K562 (cell line): Measurements from ENCODE around the gene PCDHB2. TPM values are rescaled to one million over a fixed set of nuclear protein-coding genes. Genes with fewer than 3 reads are reported as not detected.

Experiments
- ATAC-seq: fragments of 200-7000 bp; cut with Tn5 transposase; 3 replicates; pipeline ENCODE4 v1.9.1; 2020; ENCODE audit warnings: moderate library complexity
- BruUV-seq: library from RNA; stranded (reverse); fragments of 400-500 nt; replicated peaks from 2 replicates; lab custom pipeline; 2021; lab: Mats Ljungman, UMichigan
- CTCF ChIA-PET: fragments of 300-600 bp; formaldehyde crosslinking; extraction: SDS; loops from one replicate; lab custom pipeline; 2021; ENCODE audit warnings: low intra/inter-chr PET ratio; lab: Yijun Ruan, JAX
- POLR2A ChIA-PET: fragments of 300-600, 350-650 bp; sonication (Branson Sonifier 250); formaldehyde crosslinking; extraction: SDS; loops from one replicate; lab custom pipeline; 2021; ENCODE audit warnings: antibody characterized with exemption, inconsistent platforms; lab: Yijun Ruan, JAX
- DNase-seq, 4 experiments: peaks; one replicate each; pipeline versions ENCODE4 v3.0.0 to v3.0.0-alpha.2; 2011 to 2018; ENCODE audit warnings: low spot score in 3 of 4, mixed read lengths in 3 of 4; ENCODE audit errors: extremely low read depth in 1 of 4
- FAIRE-seq: peaks from 2 replicates; lab custom pipeline; 2011; peaks lifted over from hg19 to GRCh38; lab: Jason Lieb, UNC
- H2AFZ ChIP-seq: 2 replicates; pipeline ENCODE4 v1.6.0; 2011; ENCODE audit warnings: low read depth, low read length, control low read depth, inconsistent platforms
- H3K27ac ChIP-seq: fragments of 200-600 bp; 3 replicates; pipeline ENCODE4 v1.8.0; 2011; ENCODE audit warnings: low read depth, mild to moderate bottlenecking, control low read depth, inconsistent platforms, low read length, moderate library complexity, mixed read lengths; ENCODE audit errors: extremely low read depth
- H3K27me3 ChIP-seq, 2 experiments: fragments of 300-600 bp in 1 of 2; 2 replicates in 1 of 2; 3 replicates in 1 of 2; pipeline versions ENCODE4 v1.6.0 to v1.8.0; 2011; ENCODE audit warnings: inconsistent platforms in 2 of 2, low read length in 2 of 2, mild to moderate bottlenecking in 1 of 2, mixed read lengths in 1 of 2, moderate library complexity in 1 of 2; ENCODE audit not compliant: control insufficient read depth in 2 of 2, insufficient read depth in 2 of 2
- H3K36me3 ChIP-seq: fragments of 300-600 bp; 3 replicates; pipeline ENCODE4 v1.8.0; 2011; ENCODE audit warnings: mild to moderate bottlenecking, low read length, inconsistent platforms; ENCODE audit not compliant: control insufficient read depth, insufficient read depth
- H3K4me1 ChIP-seq, 2 experiments: fragments of 200-600 bp in 1 of 2; replicated peaks in 1 of 2; 2 replicates in 1 of 2; 3 replicates in 1 of 2; pipeline versions ENCODE4 v1.5.1 to v1.8.0; 2011; ENCODE audit warnings: inconsistent platforms in 2 of 2, low read length in 2 of 2, mild to moderate bottlenecking in 1 of 2, mixed read lengths in 1 of 2, moderate library complexity in 1 of 2; ENCODE audit not compliant: control insufficient read depth in 2 of 2, insufficient read depth in 2 of 2
- H3K4me2 ChIP-seq: 2 replicates; pipeline ENCODE4 v1.6.1; 2011; ENCODE audit warnings: low read length, control low read depth, inconsistent platforms, mixed read lengths; ENCODE audit not compliant: insufficient read depth
- H3K4me3 ChIP-seq: fragments of 200-600 bp; sonication (generic), shearing (Covaris generic); 2 replicates; pipeline ENCODE4 v1.5.1; 2016; ENCODE audit warnings: control low read depth, inconsistent platforms
- H3K79me2 ChIP-seq: fragments of 200-600 bp; 3 replicates; pipeline ENCODE4 v1.8.0; 2011; ENCODE audit warnings: low read length, inconsistent platforms; ENCODE audit not compliant: control insufficient read depth, insufficient read depth
- H3K9ac ChIP-seq, 2 experiments: 2 replicates each; pipeline versions ENCODE4 v1.6.0 to v1.6.1; 2011; ENCODE audit warnings: low read depth in 2 of 2, low read length in 2 of 2, control low read depth in 1 of 2, inconsistent platforms in 1 of 2, mild to moderate bottlenecking in 1 of 2, mixed read lengths in 1 of 2; ENCODE audit not compliant: insufficient read depth in 1 of 2
- H3K9me1 ChIP-seq: one replicate; pipeline ENCODE4 v1.6.0; 2011; ENCODE audit warnings: inconsistent platforms, mild to moderate bottlenecking, low read length, moderate library complexity; ENCODE audit not compliant: control insufficient read depth, insufficient read depth
- H3K9me3 ChIP-seq: replicated peaks from 2 replicates; pipeline ENCODE4 v1.5.1; 2011; ENCODE audit warnings: low read depth, low read length, inconsistent platforms; ENCODE audit not compliant: control insufficient read depth, insufficient read depth
- H4K20me1 ChIP-seq: replicated peaks from 2 replicates; pipeline ENCODE4 v1.6.1; 2011; ENCODE audit warnings: low read length, inconsistent platforms, mixed read lengths; ENCODE audit not compliant: control insufficient read depth, insufficient read depth
- AFF1 ChIP-seq, 2 experiments: fragments of 450-650 bp; IDR thresholded peaks; 2 replicates each; pipeline ENCODE4 v1.6.1; 2018; ENCODE audit warnings: mild to moderate bottlenecking in 2 of 2, low read depth in 1 of 2; ENCODE audit not compliant: partially characterized antibody in 2 of 2
- MGA ChIP-seq: fragments of 450-650 bp; IDR thresholded peaks from 2 replicates; pipeline ENCODE4 v1.6.1; 2016; ENCODE audit warnings: mild to moderate bottlenecking, moderate library complexity
- WGBS: fragments of 100-300 bp; shearing (Covaris generic); methylation state at CpG from one replicate; pipeline ENCODE4 v1.1.6; 2016; ENCODE audit warnings: low coverage, mixed read lengths; ENCODE audit not compliant: insufficient coverage; ENCODE audit errors: missing lambda C conversion rate; 5-methylcytosine and 5-hydroxymethylcytosine counted together
- in situ Hi-C: fragments of 300-500 bp; cut with MboI; formaldehyde crosslinking; loops from 4 replicates; pipeline ENCODE4 v1.15.0; 2018; ENCODE audit warnings: inconsistent platforms, mixed read lengths
- intact Hi-C: fragments of 100-400 bp; cut with micrococcal nuclease; formaldehyde crosslinking; loops from 2 replicates; pipeline ENCODE4 v1.14.2; 2022
- polyA plus RNA-seq, 8 experiments: library from polyadenylated mRNA; depleted of rRNA in 4 of 8; stranded (reverse) in 5 of 8; unstranded in 3 of 8; fragments of >200 nt; fragmentation: Nextera tagmentation in 2 of 8; fragmentation: Illumina TruSeq in 1 of 8; extraction: Ambion mirVana in 2 of 8; extraction: Trizol in 1 of 8; gene quantifications; 2 replicates each; pipeline versions ENCODE4 v1.2.1 to v1.2.3, GENCODE V29; 2011 to 2014; ENCODE audit warnings: inconsistent platforms in 1 of 8, missing spikeins in 1 of 8
- total RNA-seq, 7 experiments: library from RNA; depleted of rRNA in 6 of 7; stranded (reverse); fragments of >200 nt in 6 of 7; fragmentation: Illumina TruSeq in 2 of 7; extraction: Trizol in 2 of 7; gene quantifications; 2 replicates each; pipeline versions ENCODE4 v1.2.1 to v1.2.3, GENCODE V29; 2011 to 2021; ENCODE audit warnings: low replicate concordance in 1 of 7
- TF ChIP-seq, protein P1 (sequence below): fragments of 200-800 bp; sonication (Bioruptor generic); IDR thresholded peaks from 2 replicates; pipeline ENCODE4 v1.6.1; 2017; ENCODE audit warnings: missing genetic modification characterization, missing compliant biosample characterization

Gene PCDHB2
- total and polyA plus RNA-seq, 9 of the 15 experiments (the other 6 are each of a cell fraction or from before 2014, with no cell fraction given) = 0.10 to 0.22 (median 0.17) TPM; not detected in 5

DNA sequence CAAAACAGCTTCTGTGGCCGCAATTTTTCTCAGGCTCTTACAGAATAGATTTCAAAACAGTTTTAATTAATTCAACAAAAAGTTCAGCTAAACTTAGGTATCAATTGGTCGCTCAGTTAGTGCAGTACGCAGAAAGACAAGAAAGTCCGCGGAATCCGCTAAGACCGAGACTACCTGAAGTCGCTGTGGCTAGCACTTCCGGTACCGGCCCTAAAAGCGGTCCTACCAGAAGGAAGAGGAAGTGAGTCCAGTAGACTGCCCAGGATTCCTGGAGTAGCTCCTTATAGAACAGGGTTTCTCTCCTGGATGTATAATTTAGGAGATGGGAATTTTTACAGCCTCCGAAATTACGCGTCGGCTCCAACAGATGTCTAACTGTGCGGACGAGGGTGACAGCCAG is 16.6 kb upstream of the PCDHB2 start:
- H3K79me2 ChIP-seq = no peaks in the 10 kb centered on the region
- CTCF ChIA-PET = no interaction called here
- H3K4me3 ChIP-seq = no peak overlapping the region
- H3K9me3 ChIP-seq = no peaks in the 10 kb centered on the region
- DNase-seq (no peak), ATAC-seq (no peak), FAIRE-seq (no peak)
- in situ Hi-C loops (no loop called here), intact Hi-C loops (no loop called here)
- no peak overlapping the region for H3K9ac ChIP-seq
- no peaks in the 10 kb centered on the region for H4K20me1 ChIP-seq
- H3K27ac ChIP-seq = no peak overlapping the region
- no peaks in the 10 kb centered on the region for H3K9me1 ChIP-seq
- POLR2A ChIA-PET = no interaction called here
- H2AFZ ChIP-seq = no peak overlapping the region
- no TSS peak for BruUV-seq
- no peak overlapping the region for H3K4me2 ChIP-seq
- WGBS = 47% methylated on average over 17 of the region's 17 CpGs
- no peaks in the 10 kb centered on the region for H3K4me1 ChIP-seq
- H3K27me3 ChIP-seq = no peaks in the 10 kb centered on the region
- no peaks in the 10 kb centered on the region for H3K36me3 ChIP-seq
- TF ChIP-seq, protein P1, sequence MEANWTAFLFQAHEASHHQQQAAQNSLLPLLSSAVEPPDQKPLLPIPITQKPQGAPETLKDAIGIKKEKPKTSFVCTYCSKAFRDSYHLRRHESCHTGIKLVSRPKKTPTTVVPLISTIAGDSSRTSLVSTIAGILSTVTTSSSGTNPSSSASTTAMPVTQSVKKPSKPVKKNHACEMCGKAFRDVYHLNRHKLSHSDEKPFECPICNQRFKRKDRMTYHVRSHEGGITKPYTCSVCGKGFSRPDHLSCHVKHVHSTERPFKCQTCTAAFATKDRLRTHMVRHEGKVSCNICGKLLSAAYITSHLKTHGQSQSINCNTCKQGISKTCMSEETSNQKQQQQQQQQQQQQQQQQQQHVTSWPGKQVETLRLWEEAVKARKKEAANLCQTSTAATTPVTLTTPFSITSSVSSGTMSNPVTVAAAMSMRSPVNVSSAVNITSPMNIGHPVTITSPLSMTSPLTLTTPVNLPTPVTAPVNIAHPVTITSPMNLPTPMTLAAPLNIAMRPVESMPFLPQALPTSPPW (CRISPR knock-in tag) = no peak
- no peak for TF ChIP-seq AFF1 (IDR thresholded peaks at IDR 0.05; ENCODE audit: low read depth in 1 of 2, partially characterized antibody in 2 of 2)
- no peak for TF ChIP-seq MGA
